PC-3 (cell line): ENCODE data around the gene ANKRD22.

ENCODE experiments used
- EZH2 ChIP-seq: fragments of 300-600 bp; sonication (generic); IDR thresholded peaks from one replicate; pipeline ENCODE4 v1.6.1; 2017; ENCODE audit warnings: antibody characterized with exemption, mild to moderate bottlenecking, low read length; ENCODE audit not compliant: unreplicated experiment
- TF ChIP-seq, protein P1 (sequence below): fragments of 300-600 bp; sonication (generic); conservative IDR thresholded peaks from 2 replicates; pipeline ENCODE4 v1.5.1; 2017; ENCODE audit warnings: antibody characterized with exemption, low read depth, mild to moderate bottlenecking, low read length

DNA sequence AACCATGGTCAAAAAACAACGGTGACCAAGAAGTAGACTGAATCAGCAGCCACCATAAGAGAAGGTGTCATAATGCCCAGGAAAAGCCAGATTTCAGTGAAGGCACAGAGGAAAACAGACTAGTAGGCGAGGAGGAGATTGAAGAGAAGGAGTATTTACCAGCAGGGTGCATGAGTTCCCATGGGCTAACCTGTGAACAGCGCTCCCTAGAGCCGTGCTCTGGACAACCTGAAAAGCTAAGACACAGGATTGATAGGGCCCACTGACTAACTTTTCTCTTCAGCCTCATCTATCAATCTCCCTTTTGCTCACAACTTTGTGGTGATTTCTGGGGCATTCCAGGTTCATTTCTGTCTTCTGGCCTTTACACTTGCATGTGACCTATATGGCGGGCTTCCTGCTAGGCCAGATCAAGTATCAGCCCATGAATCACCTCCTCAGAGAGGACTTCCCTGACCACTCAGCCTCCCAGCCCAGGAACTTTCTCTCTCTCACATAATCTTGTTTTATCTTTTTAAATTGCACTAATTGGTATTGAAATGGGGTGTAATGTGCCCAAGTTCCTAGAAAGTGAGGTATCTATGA lies 12.8 kb downstream of the ANKRD22 start:
- TF ChIP-seq, protein P1, sequence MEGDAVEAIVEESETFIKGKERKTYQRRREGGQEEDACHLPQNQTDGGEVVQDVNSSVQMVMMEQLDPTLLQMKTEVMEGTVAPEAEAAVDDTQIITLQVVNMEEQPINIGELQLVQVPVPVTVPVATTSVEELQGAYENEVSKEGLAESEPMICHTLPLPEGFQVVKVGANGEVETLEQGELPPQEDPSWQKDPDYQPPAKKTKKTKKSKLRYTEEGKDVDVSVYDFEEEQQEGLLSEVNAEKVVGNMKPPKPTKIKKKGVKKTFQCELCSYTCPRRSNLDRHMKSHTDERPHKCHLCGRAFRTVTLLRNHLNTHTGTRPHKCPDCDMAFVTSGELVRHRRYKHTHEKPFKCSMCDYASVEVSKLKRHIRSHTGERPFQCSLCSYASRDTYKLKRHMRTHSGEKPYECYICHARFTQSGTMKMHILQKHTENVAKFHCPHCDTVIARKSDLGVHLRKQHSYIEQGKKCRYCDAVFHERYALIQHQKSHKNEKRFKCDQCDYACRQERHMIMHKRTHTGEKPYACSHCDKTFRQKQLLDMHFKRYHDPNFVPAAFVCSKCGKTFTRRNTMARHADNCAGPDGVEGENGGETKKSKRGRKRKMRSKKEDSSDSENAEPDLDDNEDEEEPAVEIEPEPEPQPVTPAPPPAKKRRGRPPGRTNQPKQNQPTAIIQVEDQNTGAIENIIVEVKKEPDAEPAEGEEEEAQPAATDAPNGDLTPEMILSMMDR, result no peak
- TF ChIP-seq EZH2, result no peak
